HEK293 (cell line): ENCODE results near the gene DLX2.

Experiments used
- ATF2 ChIP-seq: fragments of 450-650 bp; formaldehyde crosslinking; IDR thresholded peaks from 2 replicates; pipeline ENCODE4 v1.5.1; 2016; ENCODE audit warnings: missing biosample characterization, missing genetic modification characterization, low read depth
- FEZF1 ChIP-seq: fragments of 450-650 bp; formaldehyde crosslinking; IDR thresholded peaks from 2 replicates; pipeline ENCODE4 v1.5.1; 2016; ENCODE audit warnings: missing biosample characterization, missing genetic modification characterization
- GFI1B ChIP-seq: fragments of 450-650 bp; formaldehyde crosslinking; IDR thresholded peaks from 2 replicates; pipeline ENCODE4 v1.5.1; 2016; ENCODE audit warnings: missing biosample characterization, missing genetic modification characterization
- HOXC10 ChIP-seq: sonication (generic); formaldehyde crosslinking; IDR thresholded peaks from 2 replicates; pipeline ENCODE4 v1.8.1; 2023; ENCODE audit warnings: mild to moderate bottlenecking, missing genetic modification reagents
- KLF16 ChIP-seq: fragments of 450-650 bp; formaldehyde crosslinking; IDR thresholded peaks from 2 replicates; pipeline ENCODE4 v1.5.1; 2017; ENCODE audit warnings: missing biosample characterization, missing genetic modification characterization
- PBX3 ChIP-seq: sonication (generic); formaldehyde crosslinking; IDR thresholded peaks from 2 replicates; pipeline ENCODE4 v1.8.1; 2022; ENCODE audit warnings: mild to moderate bottlenecking, moderate library complexity, missing genetic modification reagents
- SP7 ChIP-seq: fragments of 450-650 bp; formaldehyde crosslinking; IDR thresholded peaks from 2 replicates; pipeline ENCODE4 v1.5.1; 2016; ENCODE audit warnings: missing biosample characterization, missing genetic modification characterization
- ZFP3 ChIP-seq: fragments of 450-650 bp; formaldehyde crosslinking; IDR thresholded peaks from 2 replicates; pipeline ENCODE4 v1.5.1; 2016; ENCODE audit warnings: low read depth, missing biosample characterization, missing genetic modification characterization
- ZNF10 ChIP-seq: fragments of 450-650 bp; formaldehyde crosslinking; IDR thresholded peaks from 2 replicates; pipeline ENCODE4 v1.5.1; 2017; ENCODE audit warnings: missing biosample characterization, missing genetic modification characterization
- ZNF157 ChIP-seq: fragments of 450-650 bp; formaldehyde crosslinking; IDR thresholded peaks from 2 replicates; pipeline ENCODE4 v1.5.1; 2016; ENCODE audit warnings: missing biosample characterization, missing genetic modification characterization
- ZNF2 ChIP-seq: fragments of 450-650 bp; formaldehyde crosslinking; IDR thresholded peaks from 2 replicates; pipeline ENCODE4 v1.5.1; 2016; ENCODE audit warnings: missing biosample characterization, missing genetic modification characterization
- ZNF23 ChIP-seq: fragments of 450-650 bp; formaldehyde crosslinking; IDR thresholded peaks from 2 replicates; pipeline ENCODE4 v1.5.1; 2016; ENCODE audit warnings: missing biosample characterization, missing genetic modification characterization, borderline replicate concordance
- ZNF248 ChIP-seq: fragments of 450-650 bp; formaldehyde crosslinking; IDR thresholded peaks from 2 replicates; pipeline ENCODE4 v1.5.1; 2017; ENCODE audit warnings: missing biosample characterization, missing genetic modification characterization
- ZNF274 ChIP-seq, 2 experiments: fragments of 200-500 bp in 1 of 2; fragments of 450-650 bp in 1 of 2; sonication (Bioruptor generic) in 1 of 2; formaldehyde crosslinking in 1 of 2; IDR thresholded peaks; 2 replicates each; pipeline versions ENCODE4 v1.5.1 to v1.6.1; 2014 to 2016; ENCODE audit warnings: borderline replicate concordance in 1 of 2, inconsistent platforms in 1 of 2, low read length in 1 of 2, missing biosample characterization in 1 of 2, missing genetic modification characterization in 1 of 2
- ZNF37A ChIP-seq: fragments of 450-650 bp; IDR thresholded peaks from 2 replicates; pipeline ENCODE4 v1.5.1; 2018; ENCODE audit warnings: missing biosample characterization, missing genetic modification characterization
- ZNF473 ChIP-seq: fragments of 450-650 bp; formaldehyde crosslinking; IDR thresholded peaks from 2 replicates; pipeline ENCODE4 v1.5.1; 2017; ENCODE audit warnings: missing biosample characterization, missing genetic modification characterization
- ZNF514 ChIP-seq: fragments of 450-650 bp; formaldehyde crosslinking; IDR thresholded peaks from 2 replicates; pipeline ENCODE4 v1.5.1; 2016; ENCODE audit warnings: missing biosample characterization, missing genetic modification characterization
- ZNF544 ChIP-seq: fragments of 450-650 bp; formaldehyde crosslinking; IDR thresholded peaks from 2 replicates; pipeline ENCODE4 v1.5.0; 2017; ENCODE audit warnings: missing biosample characterization, missing genetic modification characterization
- ZNF555 ChIP-seq: fragments of 450-650 bp; formaldehyde crosslinking; conservative IDR thresholded peaks from 2 replicates; pipeline ENCODE4 v1.5.1; 2017; ENCODE audit warnings: missing biosample characterization, mild to moderate bottlenecking, missing genetic modification characterization, inconsistent platforms
- ZNF585B ChIP-seq: fragments of 450-650 bp; formaldehyde crosslinking; IDR thresholded peaks from 2 replicates; pipeline ENCODE4 v1.5.1; 2016; ENCODE audit warnings: missing biosample characterization, missing genetic modification characterization
- ZNF626 ChIP-seq: fragments of 450-650 bp; sonication (Bioruptor Pico); formaldehyde crosslinking; IDR thresholded peaks from 2 replicates; pipeline ENCODE4 v1.5.1; 2018; ENCODE audit warnings: missing biosample characterization, missing genetic modification characterization, inconsistent platforms
- ZNF791 ChIP-seq: fragments of 450-650 bp; formaldehyde crosslinking; IDR thresholded peaks from 2 replicates; pipeline ENCODE4 v1.5.1; 2016; ENCODE audit warnings: missing biosample characterization, missing genetic modification characterization
- TF ChIP-seq, protein P1 (sequence below): fragments of 450-650 bp; formaldehyde crosslinking; conservative IDR thresholded peaks from 2 replicates; pipeline ENCODE4 v1.5.1; 2016; ENCODE audit warnings: low read depth, missing biosample characterization, missing genetic modification characterization
- TF ChIP-seq, protein P2 (sequence below): IDR thresholded peaks from 2 replicates; pipeline ENCODE4 v1.6.1; 2011; ENCODE audit warnings: mild to moderate bottlenecking, low read depth, low read length, borderline replicate concordance
- TF ChIP-seq, protein P3 (sequence below): fragments of 450-650 bp; formaldehyde crosslinking; IDR thresholded peaks from 2 replicates; pipeline ENCODE4 v1.5.1; 2016; ENCODE audit warnings: missing biosample characterization, missing genetic modification characterization, borderline replicate concordance

Gene DLX2

DNA sequence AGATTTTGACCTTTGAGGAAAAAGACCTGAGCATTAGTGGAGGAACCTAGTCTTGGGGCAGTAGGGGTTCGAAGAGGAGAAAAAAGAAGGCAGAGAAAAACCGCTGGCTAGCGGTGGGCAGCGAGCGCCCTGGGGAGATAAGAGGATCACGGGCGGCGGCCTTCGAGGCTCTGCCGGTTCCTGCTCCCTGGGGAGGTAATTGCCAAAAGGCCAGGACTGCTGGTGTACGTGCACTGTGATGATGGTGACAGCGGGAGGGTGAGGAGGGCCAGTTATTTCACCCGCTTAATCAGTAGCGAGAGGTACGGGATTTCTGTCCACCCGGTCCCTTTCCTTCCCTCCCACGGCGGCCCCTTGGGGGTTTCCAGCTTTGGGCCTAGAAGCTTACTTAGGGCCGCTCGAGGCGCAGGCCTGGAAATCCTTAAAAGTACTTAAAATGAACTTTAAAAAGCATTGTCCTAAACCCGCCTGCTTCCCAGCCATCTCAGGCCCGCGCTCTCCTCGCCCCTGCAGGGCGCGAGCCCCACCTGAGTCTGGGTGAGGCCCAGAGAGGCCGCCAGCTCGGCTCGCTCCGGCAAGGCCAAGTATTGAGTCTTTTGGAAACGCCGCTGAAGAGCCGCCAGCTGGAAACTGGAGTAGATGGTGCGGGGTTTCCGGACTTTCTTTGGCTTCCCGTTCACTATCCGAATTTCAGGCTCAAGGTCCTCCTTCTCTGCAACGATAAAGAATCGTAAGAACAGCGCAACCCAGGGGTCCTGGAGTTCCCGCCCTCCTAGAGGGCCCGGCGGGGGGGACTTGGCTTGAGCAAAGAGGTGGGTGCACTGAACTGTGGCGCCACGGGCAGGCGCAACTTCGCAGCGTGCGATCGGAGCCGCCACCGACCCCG lies 1.5 kb downstream of the DLX2 start (continued):
- TF ChIP-seq HOXC10 (CRISPR knock-in tag) = no peak
- TF ChIP-seq ATF2 (tag by site-specific recombination) = no peak
- no peak for TF ChIP-seq ZNF585B (tag by site-specific recombination)
- TF ChIP-seq ZFP3 (tag by site-specific recombination) = no peak
- TF ChIP-seq, protein P1, sequence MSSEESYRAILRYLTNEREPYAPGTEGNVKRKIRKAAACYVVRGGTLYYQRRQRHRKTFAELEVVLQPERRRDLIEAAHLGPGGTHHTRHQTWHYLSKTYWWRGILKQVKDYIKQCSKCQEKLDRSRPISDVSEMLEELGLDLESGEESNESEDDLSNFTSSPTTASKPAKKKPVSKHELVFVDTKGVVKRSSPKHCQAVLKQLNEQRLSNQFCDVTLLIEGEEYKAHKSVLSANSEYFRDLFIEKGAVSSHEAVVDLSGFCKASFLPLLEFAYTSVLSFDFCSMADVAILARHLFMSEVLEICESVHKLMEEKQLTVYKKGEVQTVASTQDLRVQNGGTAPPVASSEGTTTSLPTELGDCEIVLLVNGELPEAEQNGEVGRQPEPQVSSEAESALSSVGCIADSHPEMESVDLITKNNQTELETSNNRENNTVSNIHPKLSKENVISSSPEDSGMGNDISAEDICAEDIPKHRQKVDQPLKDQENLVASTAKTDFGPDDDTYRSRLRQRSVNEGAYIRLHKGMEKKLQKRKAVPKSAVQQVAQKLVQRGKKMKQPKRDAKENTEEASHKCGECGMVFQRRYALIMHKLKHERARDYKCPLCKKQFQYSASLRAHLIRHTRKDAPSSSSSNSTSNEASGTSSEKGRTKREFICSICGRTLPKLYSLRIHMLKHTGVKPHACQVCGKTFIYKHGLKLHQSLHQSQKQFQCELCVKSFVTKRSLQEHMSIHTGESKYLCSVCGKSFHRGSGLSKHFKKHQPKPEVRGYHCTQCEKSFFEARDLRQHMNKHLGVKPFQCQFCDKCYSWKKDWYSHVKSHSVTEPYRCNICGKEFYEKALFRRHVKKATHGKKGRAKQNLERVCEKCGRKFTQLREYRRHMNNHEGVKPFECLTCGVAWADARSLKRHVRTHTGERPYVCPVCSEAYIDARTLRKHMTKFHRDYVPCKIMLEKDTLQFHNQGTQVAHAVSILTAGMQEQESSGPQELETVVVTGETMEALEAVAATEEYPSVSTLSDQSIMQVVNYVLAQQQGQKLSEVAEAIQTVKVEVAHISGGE = 0 out of 2 replicates have a peak, but pooled peaks have one; percentile 17
- TF ChIP-seq ZNF37A (tag by site-specific recombination) = no peak
- TF ChIP-seq, protein P2, sequence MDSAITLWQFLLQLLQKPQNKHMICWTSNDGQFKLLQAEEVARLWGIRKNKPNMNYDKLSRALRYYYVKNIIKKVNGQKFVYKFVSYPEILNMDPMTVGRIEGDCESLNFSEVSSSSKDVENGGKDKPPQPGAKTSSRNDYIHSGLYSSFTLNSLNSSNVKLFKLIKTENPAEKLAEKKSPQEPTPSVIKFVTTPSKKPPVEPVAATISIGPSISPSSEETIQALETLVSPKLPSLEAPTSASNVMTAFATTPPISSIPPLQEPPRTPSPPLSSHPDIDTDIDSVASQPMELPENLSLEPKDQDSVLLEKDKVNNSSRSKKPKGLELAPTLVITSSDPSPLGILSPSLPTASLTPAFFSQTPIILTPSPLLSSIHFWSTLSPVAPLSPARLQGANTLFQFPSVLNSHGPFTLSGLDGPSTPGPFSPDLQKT = no peak
- TF ChIP-seq, protein P3, sequence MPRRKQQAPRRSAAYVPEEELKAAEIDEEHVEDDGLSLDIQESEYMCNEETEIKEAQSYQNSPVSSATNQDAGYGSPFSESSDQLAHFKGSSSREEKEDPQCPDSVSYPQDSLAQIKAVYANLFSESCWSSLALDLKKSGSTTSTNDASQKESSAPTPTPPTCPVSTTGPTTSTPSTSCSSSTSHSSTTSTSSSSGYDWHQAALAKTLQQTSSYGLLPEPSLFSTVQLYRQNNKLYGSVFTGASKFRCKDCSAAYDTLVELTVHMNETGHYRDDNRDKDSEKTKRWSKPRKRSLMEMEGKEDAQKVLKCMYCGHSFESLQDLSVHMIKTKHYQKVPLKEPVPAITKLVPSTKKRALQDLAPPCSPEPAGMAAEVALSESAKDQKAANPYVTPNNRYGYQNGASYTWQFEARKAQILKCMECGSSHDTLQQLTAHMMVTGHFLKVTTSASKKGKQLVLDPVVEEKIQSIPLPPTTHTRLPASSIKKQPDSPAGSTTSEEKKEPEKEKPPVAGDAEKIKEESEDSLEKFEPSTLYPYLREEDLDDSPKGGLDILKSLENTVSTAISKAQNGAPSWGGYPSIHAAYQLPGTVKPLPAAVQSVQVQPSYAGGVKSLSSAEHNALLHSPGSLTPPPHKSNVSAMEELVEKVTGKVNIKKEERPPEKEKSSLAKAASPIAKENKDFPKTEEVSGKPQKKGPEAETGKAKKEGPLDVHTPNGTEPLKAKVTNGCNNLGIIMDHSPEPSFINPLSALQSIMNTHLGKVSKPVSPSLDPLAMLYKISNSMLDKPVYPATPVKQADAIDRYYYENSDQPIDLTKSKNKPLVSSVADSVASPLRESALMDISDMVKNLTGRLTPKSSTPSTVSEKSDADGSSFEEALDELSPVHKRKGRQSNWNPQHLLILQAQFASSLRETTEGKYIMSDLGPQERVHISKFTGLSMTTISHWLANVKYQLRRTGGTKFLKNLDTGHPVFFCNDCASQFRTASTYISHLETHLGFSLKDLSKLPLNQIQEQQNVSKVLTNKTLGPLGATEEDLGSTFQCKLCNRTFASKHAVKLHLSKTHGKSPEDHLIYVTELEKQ = no peak
- no peak for TF ChIP-seq ZNF248 (tag by site-specific recombination)
- TF ChIP-seq ZNF626 (tag by site-specific recombination) = no peak
- TF ChIP-seq ZNF791 (tag by site-specific recombination) = no peak
- no peak for TF ChIP-seq ZNF473 (tag by site-specific recombination)
- TF ChIP-seq ZNF555 (tag by site-specific recombination) = no peak
- TF ChIP-seq ZNF23 = no peak
- no peak for TF ChIP-seq KLF16 (tag by site-specific recombination)
- TF ChIP-seq ZNF2 (tag by site-specific recombination) = no peak
- no peak for TF ChIP-seq ZNF157 (tag by site-specific recombination)
- TF ChIP-seq ZNF544 (tag by site-specific recombination) = no peak
- TF ChIP-seq ZNF10 (tag by site-specific recombination) = no peak
- no peak for TF ChIP-seq GFI1B (tag by site-specific recombination)
- TF ChIP-seq SP7 (tag by site-specific recombination) = no peak
- no peak for TF ChIP-seq ZNF514 (tag by site-specific recombination)
- TF ChIP-seq PBX3 (CRISPR knock-in tag) = no peak
- TF ChIP-seq ZNF274 (IDR thresholded peaks at IDR 0.05; ENCODE audit: low read length) = no peak
- no peak for TF ChIP-seq ZNF274 (tag by site-specific recombination; IDR thresholded peaks at IDR 0.05; ENCODE audit: borderline replicate concordance)
- TF ChIP-seq FEZF1 (tag by site-specific recombination) = no peak
